Bone marrow (tissue), 2 donors: ENCODE results near the gene DPY19L1.
"Not testable (repeated sequence)": the region's sequence is repeated elsewhere in the genome, so short reads cannot be mapped to it uniquely, and the experiment has no call there.

Experiments
- DNase-seq, 2 donors: peaks; one replicate each; lab custom pipeline; 2025; lab: John Stamatoyannopoulos, UW

The DPY19L1 gene

DNA sequence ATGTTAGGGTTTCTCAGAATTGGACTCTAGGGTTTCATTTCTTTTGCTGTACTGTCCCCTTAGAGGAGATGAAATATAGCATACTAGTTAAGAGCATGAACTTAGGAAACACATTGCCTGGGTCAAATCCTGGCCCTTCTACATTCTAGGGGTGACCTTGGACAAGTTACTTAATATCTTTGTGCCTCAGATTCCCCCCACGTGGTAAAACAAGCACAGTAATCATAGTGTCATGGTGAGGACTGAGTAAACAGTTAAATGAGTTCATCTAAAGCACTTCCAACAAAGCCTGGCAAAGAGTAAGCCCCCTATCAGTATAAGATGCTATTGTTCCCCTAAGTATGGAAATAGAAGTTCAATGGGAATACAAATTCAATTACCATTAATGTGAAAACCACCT lies 5.1 kb downstream of the DPY19L1 start:
- no peak for DNase-seq

DNA sequence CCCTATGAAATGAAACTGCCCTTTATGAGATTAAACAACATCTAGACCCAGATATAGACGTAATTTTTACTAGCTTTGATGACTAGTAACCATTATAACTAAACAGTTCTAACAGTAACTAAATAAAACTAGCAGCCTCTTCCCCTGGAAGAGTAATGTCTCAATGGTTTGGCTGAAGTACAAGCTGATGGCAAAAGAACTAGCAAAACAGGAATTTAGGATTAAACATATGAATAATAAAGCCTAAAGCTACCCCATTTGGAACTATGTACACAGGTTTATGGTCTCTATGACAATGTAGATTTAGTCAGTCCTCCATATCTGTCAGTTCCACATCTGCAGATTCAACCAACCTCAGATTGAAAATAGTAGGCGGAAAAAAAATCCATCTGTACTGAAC lies 6.4 kb downstream of the DPY19L1 start:
- DNase-seq: no peak

DNA sequence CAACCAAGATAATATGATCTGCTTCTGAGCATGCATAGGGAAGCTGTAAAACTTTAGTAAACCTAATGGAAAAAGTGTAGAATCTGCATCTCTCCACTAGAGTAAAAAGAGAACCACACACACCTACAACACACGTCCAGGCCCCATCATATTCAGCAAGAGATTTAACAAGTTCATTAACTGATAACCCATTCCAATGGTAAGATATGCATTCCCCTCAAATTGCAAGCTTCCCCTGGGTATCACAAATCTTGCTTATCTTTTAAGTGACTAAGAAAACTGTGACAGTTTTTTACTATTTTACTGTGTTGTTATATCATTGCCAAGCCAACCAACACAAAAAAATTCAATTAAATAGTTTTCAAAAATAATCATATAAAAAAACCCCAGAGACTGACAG lies 8.0 kb downstream of the DPY19L1 start:
- DNase-seq: no peak

DNA sequence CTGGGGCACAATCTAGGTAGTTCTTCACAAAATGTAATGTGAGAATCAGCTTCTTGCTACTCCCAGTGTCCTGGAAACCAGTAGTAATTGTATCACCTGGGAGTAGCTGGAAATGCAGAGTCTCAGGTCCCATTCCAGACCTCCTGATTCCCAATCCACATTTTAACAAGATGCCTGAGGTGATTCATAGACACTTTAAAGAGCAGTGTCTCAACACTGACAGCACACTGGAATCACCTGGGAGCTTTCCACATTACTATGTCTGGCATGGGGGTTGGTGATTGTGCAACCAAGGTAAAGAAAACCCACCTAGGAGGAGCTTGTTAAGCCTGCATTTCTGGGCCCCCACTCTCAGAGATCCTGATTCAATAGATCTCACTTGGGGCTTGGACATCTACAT lies 11.1 kb downstream of the DPY19L1 start:
- DNase-seq: no peak

DNA sequence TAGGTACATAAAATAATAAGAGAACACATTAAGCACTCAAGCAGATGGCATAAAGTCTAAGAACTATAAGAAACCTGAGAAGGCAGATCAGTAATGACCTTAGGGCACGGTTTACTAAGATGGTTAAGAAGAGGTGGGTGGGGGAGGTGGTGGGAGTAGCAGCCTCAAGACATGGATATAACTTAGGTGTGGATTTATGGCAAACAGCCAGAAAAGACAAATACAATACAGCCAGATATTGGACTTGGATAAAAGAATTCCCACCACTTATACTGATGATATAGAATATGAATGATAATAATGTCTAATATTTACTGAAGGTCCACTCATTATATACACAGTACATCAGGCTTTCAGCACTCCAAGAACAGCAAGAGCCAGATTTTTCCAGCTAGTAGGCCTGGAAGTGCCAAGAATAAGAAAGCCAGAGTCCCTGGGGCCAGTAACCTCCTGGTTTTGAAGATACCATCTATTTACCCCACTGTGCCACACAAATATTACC lies 11.9 kb downstream of the DPY19L1 start:
- no peak for DNase-seq

- no peak for DNase-seq
These were observed 13.0 kb downstream of the DPY19L1 start for GRCh38 chr7:35024298-35024697.

GRCh38 chr7:35022725-35023124 lies 14.6 kb downstream of the DPY19L1 start:
- DNase-seq: no peak

- DNase-seq: no peak
These were observed 15.8 kb downstream of the DPY19L1 start for GRCh38 chr7:35021445-35021844.

DNA sequence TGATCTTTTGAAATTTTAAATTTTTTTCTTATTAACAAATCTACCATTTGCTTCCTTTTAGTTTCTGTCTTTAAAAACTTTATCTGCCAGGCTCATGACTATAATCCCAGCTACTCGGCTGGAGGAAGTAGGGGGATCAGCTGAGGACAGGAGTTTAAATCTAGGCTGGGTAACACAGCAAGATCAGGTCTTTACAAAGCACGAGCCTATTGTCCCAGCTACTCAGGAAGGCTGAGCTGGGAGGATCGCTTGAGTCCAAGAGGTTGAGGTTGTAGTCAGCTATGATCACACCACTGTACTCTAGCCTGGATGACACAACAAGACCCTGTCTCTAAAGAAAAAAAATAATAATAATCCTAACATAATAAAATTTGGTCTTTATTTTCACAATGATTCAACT lies 17.5 kb downstream of the DPY19L1 start:
- no peak for DNase-seq

GRCh38 chr7:35019179-35019729 lies 18.0 kb downstream of the DPY19L1 start:
- no peak for DNase-seq

- DNase-seq: no peak
These were observed 21.9 kb downstream of the DPY19L1 start for GRCh38 chr7:35015346-35015859.

DNA sequence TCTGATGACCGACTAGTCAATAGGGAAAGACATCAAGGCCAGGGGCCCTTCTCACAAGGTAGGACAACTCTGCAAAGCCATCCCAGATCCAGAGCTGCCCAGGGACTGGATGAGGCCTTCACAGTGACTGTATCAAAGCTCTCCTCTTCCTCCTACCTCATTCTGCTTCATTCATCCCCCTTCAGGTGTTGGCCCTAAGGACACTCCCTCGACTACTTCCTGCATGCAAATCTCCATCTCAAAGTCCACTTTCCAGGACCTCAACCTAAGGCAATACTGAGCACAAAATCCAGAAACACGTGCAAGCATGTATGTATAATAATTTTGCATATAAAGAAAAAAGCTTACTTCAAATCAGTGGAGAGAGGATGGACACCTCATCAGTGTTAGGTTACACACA lies 25.1 kb downstream of the DPY19L1 start:
- DNase-seq: no peak

- DNase-seq: no peak
These were observed 26.2 kb downstream of the DPY19L1 start for GRCh38 chr7:35011085-35011484.

- no peak for DNase-seq
These were observed 29.5 kb downstream of the DPY19L1 start for GRCh38 chr7:35007768-35008167.

DNA sequence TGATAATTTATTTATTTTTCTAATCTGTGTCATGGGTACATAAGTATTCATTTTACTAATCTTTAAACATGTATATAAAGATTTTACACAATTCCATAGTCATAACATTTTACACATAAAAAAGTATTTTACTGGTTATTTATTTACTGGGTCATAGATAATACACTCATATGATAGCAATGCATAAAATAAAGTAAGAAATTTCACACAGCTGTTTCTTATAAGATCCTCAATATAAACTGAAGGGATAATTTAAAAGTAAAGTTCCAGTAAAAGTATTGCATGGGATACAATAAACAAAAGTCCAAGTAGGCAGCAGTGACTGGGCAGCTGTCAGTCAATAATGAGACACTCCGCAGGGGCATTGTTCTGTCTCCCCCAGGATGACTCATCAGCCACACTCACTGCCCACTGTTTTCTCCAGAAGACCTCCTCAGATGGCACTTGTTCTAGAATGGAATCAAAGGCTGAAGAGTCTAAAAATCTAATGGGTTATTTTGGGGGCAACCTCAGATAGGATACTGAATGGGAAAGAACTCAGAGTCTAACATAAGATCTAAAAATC lies 32.7 kb downstream of the DPY19L1 start:
- DNase-seq: no peak

GRCh38 chr7:35003679-35004303 lies 33.5 kb downstream of the DPY19L1 start:
- DNase-seq: no peak

- DNase-seq: not testable (repeated sequence)
These were observed 34.1 kb downstream of the DPY19L1 start for GRCh38 chr7:35003177-35003650.

DNA sequence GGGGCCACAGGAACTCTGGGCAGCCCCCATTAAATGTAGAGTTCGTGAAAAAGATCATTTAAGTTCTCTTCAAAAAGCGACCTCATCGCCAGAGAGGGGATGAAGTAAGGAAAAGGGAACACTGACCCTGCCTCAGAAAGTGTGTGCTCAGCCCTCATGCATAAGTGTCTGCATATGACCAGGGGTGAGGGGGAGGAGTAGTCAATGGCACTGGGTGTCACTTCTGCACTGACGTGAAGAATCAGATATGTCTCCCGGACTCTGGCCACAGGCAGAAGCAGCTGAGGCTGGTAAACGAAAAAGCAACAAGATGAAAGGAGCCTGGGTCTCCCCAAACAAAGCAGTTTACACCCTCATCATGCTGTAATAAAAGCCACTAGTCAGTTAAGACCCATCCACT lies 39.0 kb downstream of the DPY19L1 start:
- DNase-seq: not testable (repeated sequence)

GRCh38 chr7:34996423-34997090 lies 40.7 kb downstream of the DPY19L1 start:
- DNase-seq: not testable (repeated sequence)

DNA sequence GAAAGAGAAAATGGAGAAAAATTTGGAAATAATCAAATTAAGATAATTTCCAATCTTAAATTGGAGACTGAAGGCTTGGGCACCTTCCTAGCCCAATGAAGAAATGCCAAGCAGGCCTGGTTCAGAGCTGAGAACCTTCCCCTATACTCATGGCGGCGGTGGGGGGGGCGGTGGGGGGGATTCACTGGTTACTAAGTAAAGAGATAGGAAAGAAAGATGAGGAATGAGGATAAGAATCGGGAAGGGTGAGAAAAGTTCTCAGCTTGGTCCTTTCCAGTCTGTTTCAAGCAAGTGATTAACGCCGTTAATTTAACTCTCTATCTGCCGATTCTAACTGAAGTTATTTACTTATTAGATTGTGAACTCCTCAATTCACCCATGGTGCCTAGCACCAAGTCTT lies 41.5 kb downstream of the DPY19L1 start:
- no peak for DNase-seq

GRCh38 chr7:34991938-34992840 lies 45.1 kb downstream of the DPY19L1 start:
- peak in 1 of 2 donors; percentile 33 for DNase-seq
